ENCODE results near the gene RSRC1. TPM values are rescaled to one million over a fixed set of nuclear protein-coding genes. Genes with fewer than 3 reads are reported as not detected.
A peak's percentile ranks its signal among the peaks of the same experiment; 100 is the strongest.

The RSRC1 gene
- total and polyA plus RNA-seq, 2 of the 13 experiments (the other 11 are each of a cell fraction or from before 2014, with no cell fraction given), result 4.9 to 63.0 TPM

DNA sequence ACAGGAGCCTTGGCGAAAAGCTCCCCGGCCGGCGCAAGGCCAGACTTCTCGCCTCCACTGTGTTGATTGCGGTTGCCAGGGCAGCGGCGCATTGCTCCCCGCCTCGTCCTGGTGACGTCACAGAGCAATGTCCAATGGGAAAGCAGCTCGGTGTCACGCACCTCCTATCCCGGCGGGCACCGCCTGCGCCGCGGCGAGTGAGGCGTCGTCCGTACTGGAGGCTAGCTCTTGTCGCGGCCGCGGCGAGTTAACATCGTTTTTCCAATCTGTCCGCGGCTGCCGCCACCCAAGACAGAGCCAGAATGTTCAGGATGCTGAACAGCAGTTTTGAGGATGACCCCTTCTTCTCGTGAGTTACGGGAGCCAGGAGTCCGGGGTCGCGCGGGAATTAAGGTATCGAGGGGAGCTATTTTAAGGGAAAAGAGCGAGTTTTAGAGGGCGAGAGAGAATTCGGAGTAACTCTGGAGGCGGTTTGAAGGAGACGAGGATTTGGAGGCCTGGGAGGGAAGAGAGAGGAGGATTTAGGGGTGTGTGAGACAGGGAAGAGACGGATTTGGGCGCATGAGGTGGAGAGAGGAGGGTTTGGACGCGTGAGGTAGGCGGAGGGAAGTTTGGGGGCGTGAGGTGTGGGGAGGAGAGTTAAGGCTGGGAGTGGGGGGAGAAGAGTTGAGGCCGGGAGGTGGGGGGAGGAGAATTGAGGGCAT, 461.3 kb downstream of the RSRC1 start, which contains the start of gene MLF1 (continued):
- TF ChIP-seq LCORL (IDR thresholded peaks at IDR 0.05) (no peak), LCORL (CRISPR knock-in tag; IDR thresholded peaks at IDR 0.05) (no peak), REL (CRISPR knock-in tag; conservative IDR thresholded peaks at IDR 0.05) (no peak), ZNF841 (CRISPR knock-in tag; IDR thresholded peaks at IDR 0.05; ENCODE audit: borderline replicate concordance) (no peak), TBP (CRISPR knock-in tag; IDR thresholded peaks at IDR 0.05) (no peak), IRF2 (CRISPR knock-in tag; IDR thresholded peaks at IDR 0.05) (no peak), ZNF124 (CRISPR knock-in tag; IDR thresholded peaks at IDR 0.05) (no peak), ZNF605 (CRISPR knock-in tag; IDR thresholded peaks at IDR 0.05) (no peak), KAT7 (CRISPR knock-in tag; IDR thresholded peaks at IDR 0.05; ENCODE audit: borderline replicate concordance) (no peak), TRIM24 (CRISPR knock-in tag; IDR thresholded peaks at IDR 0.05) (no peak), TOE1 (CRISPR knock-in tag; IDR thresholded peaks at IDR 0.05) (no peak), HNRNPUL1 (IDR thresholded peaks at IDR 0.05; ENCODE audit: low read depth, low read length) (no peak), NCOR1 (IDR thresholded peaks at IDR 0.05; ENCODE audit: borderline replicate concordance, low read length) (no peak), ZNF709 (CRISPR knock-in tag; IDR thresholded peaks at IDR 0.05) (no peak), ZFP36L2 (CRISPR knock-in tag; IDR thresholded peaks at IDR 0.05) (no peak), ZSCAN20 (CRISPR knock-in tag; IDR thresholded peaks at IDR 0.05; ENCODE audit: borderline replicate concordance) (no peak), FOXK2 (IDR thresholded peaks at IDR 0.05) (no peak), ATAD3A (CRISPR knock-in tag; IDR thresholded peaks at IDR 0.05) (no peak), ZNF775 (CRISPR knock-in tag; IDR thresholded peaks at IDR 0.05; ENCODE audit: borderline replicate concordance) (no peak)
- TF ChIP-seq, protein P1, sequence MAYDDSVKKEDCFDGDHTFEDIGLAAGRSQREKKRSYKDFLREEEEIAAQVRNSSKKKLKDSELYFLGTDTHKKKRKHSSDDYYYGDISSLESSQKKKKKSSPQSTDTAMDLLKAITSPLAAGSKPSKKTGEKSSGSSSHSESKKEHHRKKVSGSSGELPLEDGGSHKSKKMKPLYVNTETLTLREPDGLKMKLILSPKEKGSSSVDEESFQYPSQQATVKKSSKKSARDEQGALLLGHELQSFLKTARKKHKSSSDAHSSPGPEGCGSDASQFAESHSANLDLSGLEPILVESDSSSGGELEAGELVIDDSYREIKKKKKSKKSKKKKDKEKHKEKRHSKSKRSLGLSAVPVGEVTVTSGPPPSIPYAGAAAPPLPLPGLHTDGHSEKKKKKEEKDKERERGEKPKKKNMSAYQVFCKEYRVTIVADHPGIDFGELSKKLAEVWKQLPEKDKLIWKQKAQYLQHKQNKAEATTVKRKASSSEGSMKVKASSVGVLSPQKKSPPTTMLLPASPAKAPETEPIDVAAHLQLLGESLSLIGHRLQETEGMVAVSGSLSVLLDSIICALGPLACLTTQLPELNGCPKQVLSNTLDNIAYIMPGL (CRISPR knock-in tag; IDR thresholded peaks at IDR 0.05; ENCODE audit: borderline replicate concordance in 1 of 2, low read depth in 1 of 2), result no peak
- TF ChIP-seq, protein P2, sequence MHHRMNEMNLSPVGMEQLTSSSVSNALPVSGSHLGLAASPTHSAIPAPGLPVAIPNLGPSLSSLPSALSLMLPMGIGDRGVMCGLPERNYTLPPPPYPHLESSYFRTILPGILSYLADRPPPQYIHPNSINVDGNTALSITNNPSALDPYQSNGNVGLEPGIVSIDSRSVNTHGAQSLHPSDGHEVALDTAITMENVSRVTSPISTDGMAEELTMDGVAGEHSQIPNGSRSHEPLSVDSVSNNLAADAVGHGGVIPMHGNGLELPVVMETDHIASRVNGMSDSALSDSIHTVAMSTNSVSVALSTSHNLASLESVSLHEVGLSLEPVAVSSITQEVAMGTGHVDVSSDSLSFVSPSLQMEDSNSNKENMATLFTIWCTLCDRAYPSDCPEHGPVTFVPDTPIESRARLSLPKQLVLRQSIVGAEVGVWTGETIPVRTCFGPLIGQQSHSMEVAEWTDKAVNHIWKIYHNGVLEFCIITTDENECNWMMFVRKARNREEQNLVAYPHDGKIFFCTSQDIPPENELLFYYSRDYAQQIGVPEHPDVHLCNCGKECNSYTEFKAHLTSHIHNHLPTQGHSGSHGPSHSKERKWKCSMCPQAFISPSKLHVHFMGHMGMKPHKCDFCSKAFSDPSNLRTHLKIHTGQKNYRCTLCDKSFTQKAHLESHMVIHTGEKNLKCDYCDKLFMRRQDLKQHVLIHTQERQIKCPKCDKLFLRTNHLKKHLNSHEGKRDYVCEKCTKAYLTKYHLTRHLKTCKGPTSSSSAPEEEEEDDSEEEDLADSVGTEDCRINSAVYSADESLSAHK (CRISPR knock-in tag; IDR thresholded peaks at IDR 0.05; ENCODE audit: borderline replicate concordance), result no peak
- TF ChIP-seq, protein P3, sequence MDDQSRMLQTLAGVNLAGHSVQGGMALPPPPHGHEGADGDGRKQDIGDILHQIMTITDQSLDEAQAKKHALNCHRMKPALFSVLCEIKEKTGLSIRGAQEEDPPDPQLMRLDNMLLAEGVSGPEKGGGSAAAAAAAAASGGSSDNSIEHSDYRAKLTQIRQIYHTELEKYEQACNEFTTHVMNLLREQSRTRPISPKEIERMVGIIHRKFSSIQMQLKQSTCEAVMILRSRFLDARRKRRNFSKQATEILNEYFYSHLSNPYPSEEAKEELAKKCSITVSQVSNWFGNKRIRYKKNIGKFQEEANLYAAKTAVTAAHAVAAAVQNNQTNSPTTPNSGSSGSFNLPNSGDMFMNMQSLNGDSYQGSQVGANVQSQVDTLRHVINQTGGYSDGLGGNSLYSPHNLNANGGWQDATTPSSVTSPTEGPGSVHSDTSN (CRISPR knock-in tag; IDR thresholded peaks at IDR 0.05; ENCODE audit: borderline replicate concordance), result no peak
- TF ChIP-seq, protein P4, sequence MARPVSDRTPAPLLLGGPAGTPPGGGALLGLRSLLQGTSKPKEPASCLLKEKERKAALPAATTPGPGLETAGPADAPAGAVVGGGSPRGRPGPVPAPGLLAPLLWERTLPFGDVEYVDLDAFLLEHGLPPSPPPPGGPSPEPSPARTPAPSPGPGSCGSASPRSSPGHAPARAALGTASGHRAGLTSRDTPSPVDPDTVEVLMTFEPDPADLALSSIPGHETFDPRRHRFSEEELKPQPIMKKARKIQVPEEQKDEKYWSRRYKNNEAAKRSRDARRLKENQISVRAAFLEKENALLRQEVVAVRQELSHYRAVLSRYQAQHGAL (CRISPR knock-in tag; IDR thresholded peaks at IDR 0.05; ENCODE audit: not compliant biosample characterization), result no peak
- TF ChIP-seq, protein P5, sequence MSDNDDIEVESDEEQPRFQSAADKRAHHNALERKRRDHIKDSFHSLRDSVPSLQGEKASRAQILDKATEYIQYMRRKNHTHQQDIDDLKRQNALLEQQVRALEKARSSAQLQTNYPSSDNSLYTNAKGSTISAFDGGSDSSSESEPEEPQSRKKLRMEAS (IDR thresholded peaks at IDR 0.05), result peak; percentile 87
- TF ChIP-seq, protein P6, sequence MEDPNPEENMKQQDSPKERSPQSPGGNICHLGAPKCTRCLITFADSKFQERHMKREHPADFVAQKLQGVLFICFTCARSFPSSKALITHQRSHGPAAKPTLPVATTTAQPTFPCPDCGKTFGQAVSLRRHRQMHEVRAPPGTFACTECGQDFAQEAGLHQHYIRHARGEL (CRISPR knock-in tag; IDR thresholded peaks at IDR 0.05), result no peak

All from HepG2 (cell line).